ENCODE data around the gene CCDC6. TPM values are rescaled to one million over a fixed set of nuclear protein-coding genes. Genes with fewer than 3 reads are reported as not detected.

CCDC6 gene
- total RNA-seq, 3 donors from 2014 or later: 40.0 to 44.3 (median 40.9) TPM

DNA sequence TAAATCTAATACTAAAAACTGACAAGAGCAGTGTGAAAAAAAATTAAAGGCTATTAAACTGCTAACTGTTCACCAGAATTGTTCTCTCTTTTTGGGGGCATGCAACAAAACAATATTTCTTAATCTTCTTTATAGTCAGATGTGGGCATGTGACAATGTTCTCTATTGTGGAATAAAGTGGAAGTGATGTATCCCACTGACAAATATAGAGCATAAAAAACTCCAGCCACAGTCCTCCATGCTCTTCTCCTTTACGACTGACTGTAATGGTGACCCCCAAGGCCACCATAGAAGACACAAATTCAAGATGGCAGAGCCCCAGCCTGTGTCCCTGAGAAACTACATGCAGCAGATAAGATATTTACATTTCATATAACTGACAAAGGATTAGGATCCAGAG is 11.6 kb upstream of the CCDC6 start:
- H3K4me1 Mint-ChIP-seq (ENCODE audit: low read depth): no peaks in the 10 kb centered on the region
- peaks cover 23% of the 10 kb centered on the region for H3K9me3 Mint-ChIP-seq
- peaks cover 3% of the 10 kb centered on the region for H3K36me3 Mint-ChIP-seq (ENCODE audit: insufficient read depth)
- no peak overlapping the region for H3K4me3 Mint-ChIP-seq
- ATAC-seq (no peak), DNase-seq (no peak)
- H3K27me3 Mint-ChIP-seq (ENCODE audit: low read depth): peaks cover 25% of the 10 kb centered on the region

DNA sequence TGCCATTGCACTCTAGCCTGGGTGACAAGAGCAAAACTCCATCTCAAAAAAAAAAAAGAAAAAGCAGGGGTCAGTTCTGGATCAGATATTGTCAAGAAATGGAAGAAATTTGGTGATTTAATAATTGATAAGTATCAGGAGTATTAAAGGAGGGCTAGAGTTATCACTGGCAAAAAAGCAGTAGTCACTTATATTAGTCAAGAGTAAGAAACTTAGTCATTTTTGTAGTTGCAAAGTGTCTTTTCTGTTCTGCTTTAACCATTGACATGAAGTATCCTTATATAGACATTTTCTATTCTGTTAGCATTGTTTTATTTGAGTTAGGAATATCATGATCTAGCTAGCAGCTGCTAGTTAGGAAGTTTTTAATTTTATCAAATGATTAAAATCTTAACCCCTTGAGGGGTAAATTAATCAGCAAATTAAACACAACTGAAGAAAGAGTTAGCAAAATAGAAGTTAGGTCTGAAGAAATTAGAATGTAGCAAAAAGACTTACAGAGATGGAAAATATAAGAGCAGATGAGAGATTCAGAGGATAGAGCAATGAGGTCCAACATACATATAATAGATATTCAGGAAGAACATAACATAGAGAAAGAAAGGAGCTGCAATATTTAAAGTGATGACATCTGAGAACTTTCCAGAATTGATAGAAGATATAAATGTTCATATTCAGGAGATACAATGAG is 7.3 kb upstream of the CCDC6 start:
- no peak for DNase-seq
- no peak for ATAC-seq
- peaks cover 11% of the 10 kb centered on the region for H3K9me3 Mint-ChIP-seq
- H3K4me1 Mint-ChIP-seq (ENCODE audit: low read depth): peaks cover 5% of the 10 kb centered on the region
- H3K36me3 Mint-ChIP-seq (ENCODE audit: insufficient read depth): peaks cover 3% of the 10 kb centered on the region
- no peak overlapping the region for H3K4me3 Mint-ChIP-seq
- H3K27me3 Mint-ChIP-seq (ENCODE audit: low read depth): peaks cover 12% of the 10 kb centered on the region

DNA sequence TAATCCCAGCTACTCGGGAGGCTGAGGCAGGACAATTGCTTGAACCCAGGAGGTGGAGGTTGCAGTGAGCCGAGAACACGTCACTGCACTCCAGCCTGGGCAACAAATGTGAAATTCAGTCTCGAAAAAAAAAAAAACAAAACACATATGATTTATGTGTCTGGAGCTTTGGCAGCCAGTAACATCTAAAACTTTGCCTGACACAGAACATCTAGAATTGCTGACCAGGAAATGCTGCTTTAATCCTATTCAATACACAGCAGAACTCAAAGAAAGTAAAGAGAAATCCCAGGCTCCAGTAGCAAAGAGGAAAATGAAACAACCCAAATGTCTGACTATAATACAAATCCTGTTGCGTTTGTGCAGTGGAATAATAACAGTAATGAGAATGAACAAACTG is 4.5 kb upstream of the CCDC6 start:
- Mint-ChIP-seq H3K4me3 (no peak overlapping the region), H3K36me3 (ENCODE audit: insufficient read depth) (peaks cover 3% of the 10 kb centered on the region), H3K4me1 (ENCODE audit: low read depth) (peaks cover 25% of the 10 kb centered on the region), H3K9me3 (peaks cover 11% of the 10 kb centered on the region), H3K27me3 (ENCODE audit: low read depth) (no peaks in the 10 kb centered on the region)
- ATAC-seq: no peak
- no peak for DNase-seq

DNA sequence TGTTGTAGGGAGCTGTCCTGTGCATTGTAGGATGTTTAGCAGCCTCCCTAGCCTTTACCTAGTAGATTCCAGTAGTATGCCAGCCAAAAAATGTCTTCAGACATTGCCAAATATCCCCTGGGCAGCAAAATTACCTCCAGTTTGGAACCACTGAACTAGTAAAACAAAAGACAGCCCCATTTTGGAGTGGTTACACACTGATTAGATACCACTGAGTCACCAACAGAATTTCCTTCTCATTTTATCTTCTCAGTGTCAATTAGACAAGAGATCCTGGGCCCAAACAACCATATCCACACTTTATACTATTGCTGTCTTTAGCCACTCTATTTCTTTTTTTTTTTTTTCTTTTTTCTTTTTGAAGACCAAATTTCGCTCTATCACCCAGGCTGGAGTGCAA is 3.5 kb upstream of the CCDC6 start:
- H3K27me3 Mint-ChIP-seq (ENCODE audit: low read depth): no peaks in the 10 kb centered on the region
- ATAC-seq (no peak), DNase-seq (no peak)
- H3K4me1 Mint-ChIP-seq (ENCODE audit: low read depth): peaks cover 31% of the 10 kb centered on the region
- peaks cover 5% of the 10 kb centered on the region for H3K36me3 Mint-ChIP-seq (ENCODE audit: insufficient read depth)
- peaks cover 11% of the 10 kb centered on the region for H3K9me3 Mint-ChIP-seq
- no peak overlapping the region for H3K4me3 Mint-ChIP-seq

DNA sequence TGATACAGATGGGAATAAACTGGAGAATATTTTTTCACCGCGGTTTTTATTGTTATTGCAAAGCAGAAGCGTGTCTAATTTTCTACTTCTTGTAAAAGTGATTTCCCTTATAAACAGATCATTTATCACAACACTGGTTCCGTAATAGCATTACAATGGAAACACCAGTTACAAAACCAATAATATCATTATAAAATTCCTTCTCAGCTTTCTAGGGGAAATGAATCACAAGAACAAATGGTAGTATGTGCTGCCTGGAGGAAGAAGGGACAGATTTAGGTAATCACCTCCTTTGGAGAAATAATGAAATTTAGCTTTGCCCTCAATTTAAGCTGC is 2.4 kb upstream of the CCDC6 start:
- DNase-seq (no peak), ATAC-seq (no peak)
- peaks cover 5% of the 10 kb centered on the region for H3K9me3 Mint-ChIP-seq
- H3K4me3 Mint-ChIP-seq: peak overlapping the region; percentile 93
- H3K36me3 Mint-ChIP-seq (ENCODE audit: insufficient read depth): peaks cover 4% of the 10 kb centered on the region
- H3K4me1 Mint-ChIP-seq (ENCODE audit: low read depth): peaks cover 42% of the 10 kb centered on the region
- no peaks in the 10 kb centered on the region for H3K27me3 Mint-ChIP-seq (ENCODE audit: low read depth)

DNA sequence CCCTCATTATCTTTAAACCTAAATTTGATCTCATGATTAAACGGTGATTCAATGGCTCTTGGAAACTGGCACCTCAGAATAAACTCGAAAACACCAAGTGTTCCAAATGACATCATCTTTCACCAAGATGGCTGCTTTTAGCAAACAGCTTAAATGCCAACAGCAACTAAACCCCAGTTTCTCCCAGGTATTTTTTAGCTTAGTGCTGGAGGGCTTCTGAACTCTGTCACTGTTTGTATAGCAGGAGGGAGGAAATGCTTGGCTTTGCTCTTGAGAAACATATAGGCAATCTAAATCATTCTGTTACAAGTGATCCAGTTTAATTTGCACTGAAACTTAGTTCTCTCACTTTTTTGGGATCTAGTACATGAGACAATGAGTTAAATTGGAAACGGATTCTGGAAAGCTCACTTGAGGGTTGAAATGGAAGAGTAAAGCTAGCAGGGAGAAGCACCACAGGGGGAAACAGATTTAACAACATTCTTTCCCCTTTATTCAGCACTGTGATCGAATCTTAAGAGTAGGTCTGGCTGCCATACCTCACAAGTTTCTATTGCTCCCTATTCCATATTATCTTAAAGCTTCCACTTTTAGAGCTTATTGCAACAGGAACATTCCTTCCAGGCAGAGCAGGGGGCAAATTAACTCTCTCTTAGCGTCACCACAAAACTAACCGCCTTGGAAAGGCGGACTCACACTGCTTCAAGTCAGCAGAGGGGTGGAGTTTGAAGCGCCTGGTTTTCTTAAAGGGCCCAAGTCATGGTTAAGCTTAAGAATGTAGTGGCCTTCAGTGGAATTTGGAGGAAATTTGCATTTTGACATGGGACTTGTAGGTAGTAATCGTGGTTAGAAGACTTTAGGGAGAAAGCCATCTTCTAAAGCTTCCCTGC is 1.8 kb upstream of the CCDC6 start:
- peak in 1 of 2 donors; percentile 12 for ATAC-seq

DNA sequence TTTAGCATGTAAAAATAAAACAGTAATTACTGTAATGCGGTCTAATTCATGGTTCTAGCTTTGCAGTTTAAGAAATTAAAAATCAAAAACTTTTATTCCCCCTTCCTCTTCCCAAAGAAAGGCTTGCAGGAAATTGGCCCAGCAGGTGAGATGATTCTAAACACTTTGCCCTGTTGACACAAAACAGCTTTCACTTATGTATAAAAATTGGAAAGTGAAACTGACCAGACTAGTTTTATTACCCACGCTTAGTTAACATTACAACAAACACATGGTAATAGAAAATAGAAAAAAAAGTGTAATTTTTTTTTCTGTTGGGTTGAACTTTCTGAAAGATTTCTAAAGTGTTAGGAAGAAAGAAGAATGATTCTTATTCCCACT is 1.2 kb upstream of the CCDC6 start:
- peaks cover 54% of the 10 kb centered on the region for H3K4me1 Mint-ChIP-seq (ENCODE audit: low read depth)
- ATAC-seq (no peak), DNase-seq (no peak)
- peak overlapping the region; percentile 93 for H3K4me3 Mint-ChIP-seq
- no peaks in the 10 kb centered on the region for H3K9me3 Mint-ChIP-seq
- H3K27me3 Mint-ChIP-seq (ENCODE audit: low read depth): no peaks in the 10 kb centered on the region
- H3K36me3 Mint-ChIP-seq (ENCODE audit: insufficient read depth): peaks cover 10% of the 10 kb centered on the region

More for the DNA sequence above, 1.8 kb upstream of the CCDC6 start:
- Mint-ChIP-seq H3K9me3 (no peaks in the 10 kb centered on the region), H3K27me3 (ENCODE audit: low read depth) (no peaks in the 10 kb centered on the region), H3K4me1 (ENCODE audit: low read depth) (peaks cover 48% of the 10 kb centered on the region), H3K36me3 (ENCODE audit: insufficient read depth) (peaks cover 4% of the 10 kb centered on the region), H3K4me3 (peak overlapping the region; percentile 93)
- DNase-seq: peak; percentile 30

DNA sequence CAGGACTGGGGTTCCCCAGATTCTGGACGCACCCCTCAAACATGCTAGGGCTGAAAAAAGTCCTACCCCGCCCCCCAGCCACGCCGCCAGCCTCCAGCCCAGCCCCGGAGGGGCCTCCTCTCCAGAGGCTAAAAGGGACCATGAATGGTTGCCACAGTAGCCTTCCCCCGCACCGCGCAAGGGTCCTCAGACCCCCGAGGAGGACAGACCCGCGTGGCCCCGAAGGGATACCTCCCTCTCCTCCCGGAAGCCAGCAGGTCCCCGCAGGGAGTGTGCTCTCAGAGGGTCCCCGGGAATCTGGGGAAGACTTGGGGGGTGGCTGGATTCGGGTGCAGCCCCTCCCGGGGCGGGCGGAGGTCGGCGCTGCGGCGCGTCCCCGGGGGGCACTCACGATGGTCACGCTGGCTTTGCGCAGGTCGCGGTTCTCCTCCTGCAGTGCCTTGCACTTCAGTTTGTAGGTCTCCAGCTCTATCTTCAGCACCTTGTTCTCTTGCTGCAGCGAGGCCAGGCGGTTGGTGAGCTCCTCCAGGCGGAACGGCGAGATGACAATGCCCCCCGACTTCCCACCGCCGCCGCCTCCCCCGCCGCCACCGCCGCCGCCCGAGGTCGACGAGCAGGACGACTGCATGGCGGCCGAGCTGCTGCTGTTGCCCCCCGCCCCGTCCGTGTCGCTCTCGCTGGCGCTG is 482 bp downstream of the CCDC6 start:
- peak; percentile 1 to 3 for ATAC-seq
- no peaks in the 10 kb centered on the region for H3K27me3 Mint-ChIP-seq (ENCODE audit: low read depth)

DNA sequence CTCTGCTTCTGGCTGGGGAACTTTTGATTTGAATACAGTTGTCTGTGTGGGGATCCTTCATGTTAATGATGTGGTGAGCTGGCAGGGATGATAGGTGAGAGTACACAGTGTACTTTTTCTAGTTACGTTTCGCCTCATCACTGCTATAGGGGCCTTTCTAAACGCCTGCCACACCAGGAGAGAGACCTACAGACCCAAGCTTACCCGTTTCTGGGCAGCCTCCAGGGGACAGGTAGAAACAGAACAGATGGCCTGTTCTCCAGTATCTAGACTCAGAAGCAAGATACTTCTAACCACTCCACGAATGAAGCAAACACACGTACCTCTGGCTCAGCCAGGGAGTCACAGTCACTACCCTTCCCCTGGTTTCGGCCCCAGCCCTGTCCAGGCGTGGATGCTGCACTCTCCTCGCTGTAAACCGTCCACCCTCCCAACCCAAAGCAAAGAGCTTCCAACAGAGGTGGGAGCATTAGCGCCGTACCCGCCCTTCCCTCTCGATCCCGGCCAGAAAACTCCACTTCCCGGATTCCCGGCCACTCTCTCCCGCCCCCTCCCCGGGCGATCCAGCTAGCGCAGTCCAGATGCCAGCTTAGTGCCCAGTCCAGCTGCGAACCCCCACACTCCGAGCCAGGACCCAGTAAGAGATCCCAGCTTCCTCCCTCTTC is 1.2 kb downstream of the CCDC6 start:
- peaks cover 72% of the 10 kb centered on the region for H3K4me1 Mint-ChIP-seq (ENCODE audit: low read depth)
- H3K9me3 Mint-ChIP-seq: no peaks in the 10 kb centered on the region
- peaks cover 22% of the 10 kb centered on the region for H3K36me3 Mint-ChIP-seq (ENCODE audit: insufficient read depth)
- H3K4me3 Mint-ChIP-seq: peak overlapping the region; percentile 93
- DNase-seq (no peak), ATAC-seq (peak; percentile 56 to 60)
- H3K27me3 Mint-ChIP-seq (ENCODE audit: low read depth): no peaks in the 10 kb centered on the region

More for the DNA sequence above, 482 bp downstream of the CCDC6 start:
- Mint-ChIP-seq H3K4me1 (ENCODE audit: low read depth) (peaks cover 66% of the 10 kb centered on the region), H3K36me3 (ENCODE audit: insufficient read depth) (peaks cover 19% of the 10 kb centered on the region), H3K4me3 (peak overlapping the region; percentile 93), H3K9me3 (no peaks in the 10 kb centered on the region)
- DNase-seq: no peak

DNA sequence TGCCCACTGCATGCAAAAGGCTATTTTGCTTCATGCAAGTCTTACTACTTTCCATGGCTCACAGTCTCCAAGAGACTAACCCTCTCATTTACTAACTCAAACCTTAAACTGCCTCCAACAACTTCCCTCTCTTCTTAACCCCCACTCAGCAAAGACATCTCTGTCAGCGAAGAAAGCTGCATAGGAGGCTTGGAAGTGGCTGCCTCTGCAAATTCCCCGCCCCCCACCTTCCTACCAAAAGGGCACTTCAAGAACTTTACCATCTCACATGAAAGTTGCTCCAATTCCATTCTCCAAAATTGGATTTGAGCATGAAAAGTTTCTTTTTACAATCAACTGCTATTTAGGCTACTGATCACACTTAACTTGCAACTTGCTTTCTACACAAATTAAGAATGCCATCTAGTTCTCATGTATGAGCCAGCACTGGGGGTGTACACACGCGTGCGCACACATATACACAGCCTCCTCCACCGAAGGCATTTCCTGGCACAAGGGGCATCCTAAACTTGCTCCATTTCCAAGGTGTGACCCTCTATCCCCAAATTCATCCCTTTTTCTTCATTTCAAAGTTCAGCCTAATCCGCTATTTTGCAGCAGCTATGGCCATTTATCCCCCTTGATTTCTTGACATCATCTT is 1.8 kb downstream of the CCDC6 start:
- H3K9me3 Mint-ChIP-seq: no peaks in the 10 kb centered on the region
- peak overlapping the region; percentile 93 for H3K4me3 Mint-ChIP-seq
- H3K27me3 Mint-ChIP-seq (ENCODE audit: low read depth): no peaks in the 10 kb centered on the region
- ATAC-seq (no peak), DNase-seq (no peak)
- peaks cover 76% of the 10 kb centered on the region for H3K4me1 Mint-ChIP-seq (ENCODE audit: low read depth)
- peaks cover 27% of the 10 kb centered on the region for H3K36me3 Mint-ChIP-seq (ENCODE audit: insufficient read depth)

DNA sequence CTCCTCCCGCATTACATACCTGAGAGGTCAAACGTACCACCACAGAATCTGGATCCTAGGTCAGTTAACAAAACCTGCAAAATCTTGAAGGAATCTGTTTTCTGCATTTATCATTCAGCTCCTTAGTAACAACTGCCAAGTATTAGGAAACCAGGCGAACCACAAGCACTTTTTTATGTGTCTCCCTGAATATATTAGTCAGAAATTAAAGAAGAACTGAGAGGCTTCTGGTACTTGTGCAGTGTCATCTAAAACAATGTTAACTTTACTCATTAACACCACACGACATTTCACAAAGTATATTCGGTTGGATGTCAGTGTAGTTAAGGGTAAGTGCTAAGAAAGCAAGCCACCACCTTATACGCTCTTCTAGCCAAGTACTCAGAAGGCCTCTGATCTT is 2.5 kb downstream of the CCDC6 start:
- DNase-seq (no peak), ATAC-seq (no peak)
- Mint-ChIP-seq H3K36me3 (ENCODE audit: insufficient read depth) (peaks cover 31% of the 10 kb centered on the region), H3K27me3 (ENCODE audit: low read depth) (no peaks in the 10 kb centered on the region), H3K4me3 (peak overlapping the region; percentile 93), H3K9me3 (no peaks in the 10 kb centered on the region), H3K4me1 (ENCODE audit: low read depth) (peaks cover 81% of the 10 kb centered on the region)

DNA sequence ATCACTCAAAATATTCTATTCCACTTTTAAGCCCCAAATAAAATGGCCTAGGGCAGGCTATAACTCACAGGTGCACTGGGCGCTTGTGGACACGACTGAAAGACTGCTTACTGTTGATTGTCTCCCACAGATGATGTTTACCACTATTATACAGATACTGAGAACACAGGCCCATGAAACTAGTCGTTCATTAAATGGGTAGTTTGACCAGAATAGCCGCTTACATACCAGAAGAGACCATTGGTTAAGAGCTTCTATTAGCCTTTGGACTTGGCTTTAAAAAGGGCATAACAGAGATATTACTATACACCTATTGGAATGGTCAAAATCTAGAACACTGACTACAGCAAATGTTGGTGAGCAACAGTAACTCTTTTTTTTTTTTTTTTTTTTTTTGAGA is 4.3 kb downstream of the CCDC6 start:
- DNase-seq (no peak), ATAC-seq (no peak)
- H3K9me3 Mint-ChIP-seq: no peaks in the 10 kb centered on the region
- H3K36me3 Mint-ChIP-seq (ENCODE audit: insufficient read depth): peaks cover 37% of the 10 kb centered on the region
- no peaks in the 10 kb centered on the region for H3K27me3 Mint-ChIP-seq (ENCODE audit: low read depth)
- peaks cover 77% of the 10 kb centered on the region for H3K4me1 Mint-ChIP-seq (ENCODE audit: low read depth)
- no peak overlapping the region for H3K4me3 Mint-ChIP-seq

DNA sequence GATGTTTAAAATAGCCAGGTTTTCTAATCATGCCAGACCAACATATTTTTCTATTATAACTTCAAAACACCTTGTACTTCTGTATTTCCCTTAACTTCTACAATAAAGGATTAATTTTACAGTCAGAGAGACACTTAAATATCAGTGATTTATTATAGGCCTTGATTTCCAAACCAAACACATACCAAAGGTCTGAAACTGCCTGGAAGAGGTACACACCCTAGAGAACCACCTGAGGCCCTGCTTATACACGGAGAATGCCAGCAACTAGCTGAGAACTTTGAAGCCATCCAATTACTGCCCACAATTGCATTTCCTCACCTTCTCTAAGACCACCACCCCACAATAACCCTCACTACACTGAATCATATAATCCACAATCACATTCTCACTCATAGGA is 4.9 kb downstream of the CCDC6 start:
- DNase-seq (no peak), ATAC-seq (no peak)
- no peak overlapping the region for H3K4me3 Mint-ChIP-seq
- peaks cover 37% of the 10 kb centered on the region for H3K36me3 Mint-ChIP-seq (ENCODE audit: insufficient read depth)
- H3K4me1 Mint-ChIP-seq (ENCODE audit: low read depth): peaks cover 75% of the 10 kb centered on the region
- no peaks in the 10 kb centered on the region for H3K27me3 Mint-ChIP-seq (ENCODE audit: low read depth)
- H3K9me3 Mint-ChIP-seq: no peaks in the 10 kb centered on the region

Measured in activated T-cell treated with anti-CD3 and anti-CD28 coated beads, Interleukin-2, amount 50 U/mL, for 4 hours (primary cell).